HepG2 (cell line): ENCODE measurements around the gene CEMP1. TPM values are rescaled to one million over a fixed set of nuclear protein-coding genes. Genes with fewer than 3 reads are reported as not detected.

Experiments
- FOXO1 ChIP-seq: sonication (generic); formaldehyde crosslinking; IDR thresholded peaks from 2 replicates; pipeline ENCODE4 v1.4.0; 2020; ENCODE audit warnings: missing genetic modification reagents
- ZFYVE20 ChIP-seq: sonication (generic); formaldehyde crosslinking; IDR thresholded peaks from 2 replicates; pipeline ENCODE4 v1.8.0; 2023; ENCODE audit warnings: low read depth, mild to moderate bottlenecking, moderate library complexity, missing genetic modification reagents, borderline replicate concordance
- ZNF205 ChIP-seq: IDR thresholded peaks from 2 replicates; pipeline ENCODE4 v1.6.1; 2018; ENCODE audit warnings: missing biosample characterization, missing genetic modification reagents
- ZNF768 ChIP-seq: sonication (generic); formaldehyde crosslinking; IDR thresholded peaks from 2 replicates; pipeline ENCODE4 v1.4.0; 2020; ENCODE audit warnings: missing genetic modification reagents
- ZNF83 ChIP-seq: sonication (generic); formaldehyde crosslinking; IDR thresholded peaks from 2 replicates; pipeline ENCODE4 v1.4.0; 2020; ENCODE audit warnings: missing genetic modification reagents, mild to moderate bottlenecking, borderline replicate concordance
- polyA plus RNA-seq, 8 experiments: library from polyadenylated mRNA; depleted of rRNA in 3 of 8; stranded (reverse) in 7 of 8; unstranded in 1 of 8; fragments of >200 nt; fragmentation: Illumina TruSeq in 4 of 8; extraction: Trizol in 4 of 8; gene quantifications; 2 replicates each; pipeline versions ENCODE4 v1.2.1 to v1.2.3, GENCODE V29; 2011 to 2016; ENCODE audit warnings: low read depth in 4 of 8, missing spikeins in 1 of 8, mixed read lengths in 1 of 8; ENCODE audit not compliant: insufficient read depth in 1 of 8
- total RNA-seq, 5 experiments: library from RNA; depleted of rRNA; stranded (reverse); fragments of >200 nt; fragmentation: Illumina TruSeq; extraction: Trizol; gene quantifications; 2 replicates each; pipeline ENCODE4 v1.2.3, GENCODE V29; 2016; ENCODE audit warnings: low read depth in 1 of 5
- TF ChIP-seq, protein P1 (sequence below): sonication (generic); formaldehyde crosslinking; IDR thresholded peaks from 2 replicates; pipeline ENCODE4 v1.5.0; 2020; ENCODE audit warnings: mild to moderate bottlenecking, missing genetic modification reagents, borderline replicate concordance
- TF ChIP-seq, protein P2 (sequence below): sonication (generic); formaldehyde crosslinking; IDR thresholded peaks from 2 replicates; pipeline ENCODE4 v1.4.0; 2020; ENCODE audit warnings: missing genetic modification reagents
- TF ChIP-seq, protein P3 (sequence below): sonication (generic); formaldehyde crosslinking; IDR thresholded peaks from 2 replicates; pipeline ENCODE4 v1.5.0; 2020; ENCODE audit warnings: mild to moderate bottlenecking, missing genetic modification reagents
- TF ChIP-seq, protein P4 (sequence below): sonication (generic); formaldehyde crosslinking; IDR thresholded peaks from 2 replicates; pipeline ENCODE4 v1.4.0; 2020; ENCODE audit warnings: missing genetic modification reagents

The CEMP1 gene
- total and polyA plus RNA-seq, 2 of the 13 experiments (the other 11 are each of a cell fraction or from before 2014, with no cell fraction given), result not detected

DNA sequence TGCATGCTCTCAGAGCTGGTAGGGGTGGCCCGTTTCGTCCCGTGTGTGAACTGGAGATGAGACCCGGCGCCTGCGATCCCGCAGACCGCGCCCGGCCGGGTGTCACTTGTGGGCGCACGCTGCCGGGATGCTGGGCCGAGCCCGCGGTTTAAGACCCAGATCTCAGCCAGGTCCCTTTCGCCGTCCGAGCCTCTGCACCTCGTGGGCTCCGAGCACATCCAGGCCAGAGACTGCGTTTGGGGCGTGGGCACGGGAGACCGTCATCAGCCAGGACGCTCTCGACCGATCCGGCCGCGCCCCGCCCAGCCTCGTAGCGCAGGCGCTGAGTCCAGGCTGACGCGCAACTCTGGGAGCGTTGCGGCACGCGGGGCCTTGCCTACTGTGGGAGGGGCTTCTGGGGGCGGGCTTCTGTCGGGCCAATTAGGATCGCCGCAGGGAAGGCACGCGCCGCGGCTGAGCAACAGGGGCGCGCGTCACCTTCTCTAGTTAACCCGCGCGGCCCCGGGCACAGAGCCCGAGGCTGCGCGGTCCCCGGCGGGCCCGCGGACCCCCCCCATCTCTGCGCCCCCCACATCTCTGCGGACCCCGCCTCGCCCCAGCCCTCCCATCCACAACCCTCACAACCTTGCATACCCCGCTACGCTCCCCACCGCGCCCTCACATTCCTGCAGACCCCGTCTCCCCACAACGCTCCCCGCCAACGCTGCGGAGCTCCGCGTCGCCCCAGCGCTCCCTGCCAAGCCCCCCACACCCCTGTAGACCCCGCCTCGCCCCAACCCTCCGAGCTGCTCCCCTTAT, 687 bp upstream of the CEMP1 start (continued):
- TF ChIP-seq, protein P1, sequence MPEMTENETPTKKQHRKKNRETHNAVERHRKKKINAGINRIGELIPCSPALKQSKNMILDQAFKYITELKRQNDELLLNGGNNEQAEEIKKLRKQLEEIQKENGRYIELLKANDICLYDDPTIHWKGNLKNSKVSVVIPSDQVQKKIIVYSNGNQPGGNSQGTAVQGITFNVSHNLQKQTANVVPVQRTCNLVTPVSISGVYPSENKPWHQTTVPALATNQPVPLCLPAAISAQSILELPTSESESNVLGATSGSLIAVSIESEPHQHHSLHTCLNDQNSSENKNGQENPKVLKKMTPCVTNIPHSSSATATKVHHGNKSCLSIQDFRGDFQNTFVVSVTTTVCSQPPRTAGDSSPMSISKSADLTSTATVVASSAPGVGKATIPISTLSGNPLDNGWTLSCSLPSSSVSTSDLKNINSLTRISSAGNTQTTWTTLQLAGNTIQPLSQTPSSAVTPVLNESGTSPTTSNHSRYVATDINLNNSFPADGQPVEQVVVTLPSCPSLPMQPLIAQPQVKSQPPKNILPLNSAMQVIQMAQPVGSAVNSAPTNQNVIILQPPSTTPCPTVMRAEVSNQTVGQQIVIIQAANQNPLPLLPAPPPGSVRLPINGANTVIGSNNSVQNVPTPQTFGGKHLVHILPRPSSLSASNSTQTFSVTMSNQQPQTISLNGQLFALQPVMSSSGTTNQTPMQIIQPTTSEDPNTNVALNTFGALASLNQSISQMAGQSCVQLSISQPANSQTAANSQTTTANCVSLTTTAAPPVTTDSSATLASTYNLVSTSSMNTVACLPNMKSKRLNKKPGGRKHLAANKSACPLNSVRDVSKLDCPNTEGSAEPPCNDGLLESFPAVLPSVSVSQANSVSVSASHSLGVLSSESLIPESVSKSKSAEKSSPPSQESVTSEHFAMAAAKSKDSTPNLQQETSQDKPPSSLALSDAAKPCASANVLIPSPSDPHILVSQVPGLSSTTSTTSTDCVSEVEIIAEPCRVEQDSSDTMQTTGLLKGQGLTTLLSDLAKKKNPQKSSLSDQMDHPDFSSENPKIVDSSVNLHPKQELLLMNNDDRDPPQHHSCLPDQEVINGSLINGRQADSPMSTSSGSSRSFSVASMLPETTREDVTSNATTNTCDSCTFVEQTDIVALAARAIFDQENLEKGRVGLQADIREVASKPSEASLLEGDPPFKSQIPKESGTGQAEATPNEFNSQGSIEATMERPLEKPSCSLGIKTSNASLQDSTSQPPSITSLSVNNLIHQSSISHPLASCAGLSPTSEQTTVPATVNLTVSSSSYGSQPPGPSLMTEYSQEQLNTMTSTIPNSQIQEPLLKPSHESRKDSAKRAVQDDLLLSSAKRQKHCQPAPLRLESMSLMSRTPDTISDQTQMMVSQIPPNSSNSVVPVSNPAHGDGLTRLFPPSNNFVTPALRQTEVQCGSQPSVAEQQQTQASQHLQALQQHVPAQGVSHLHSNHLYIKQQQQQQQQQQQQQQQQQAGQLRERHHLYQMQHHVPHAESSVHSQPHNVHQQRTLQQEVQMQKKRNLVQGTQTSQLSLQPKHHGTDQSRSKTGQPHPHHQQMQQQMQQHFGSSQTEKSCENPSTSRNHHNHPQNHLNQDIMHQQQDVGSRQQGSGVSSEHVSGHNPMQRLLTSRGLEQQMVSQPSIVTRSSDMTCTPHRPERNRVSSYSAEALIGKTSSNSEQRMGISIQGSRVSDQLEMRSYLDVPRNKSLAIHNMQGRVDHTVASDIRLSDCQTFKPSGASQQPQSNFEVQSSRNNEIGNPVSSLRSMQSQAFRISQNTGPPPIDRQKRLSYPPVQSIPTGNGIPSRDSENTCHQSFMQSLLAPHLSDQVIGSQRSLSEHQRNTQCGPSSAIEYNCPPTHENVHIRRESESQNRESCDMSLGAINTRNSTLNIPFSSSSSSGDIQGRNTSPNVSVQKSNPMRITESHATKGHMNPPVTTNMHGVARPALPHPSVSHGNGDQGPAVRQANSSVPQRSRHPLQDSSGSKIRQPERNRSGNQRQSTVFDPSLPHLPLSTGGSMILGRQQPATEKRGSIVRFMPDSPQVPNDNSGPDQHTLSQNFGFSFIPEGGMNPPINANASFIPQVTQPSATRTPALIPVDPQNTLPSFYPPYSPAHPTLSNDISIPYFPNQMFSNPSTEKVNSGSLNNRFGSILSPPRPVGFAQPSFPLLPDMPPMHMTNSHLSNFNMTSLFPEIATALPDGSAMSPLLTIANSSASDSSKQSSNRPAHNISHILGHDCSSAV (CRISPR knock-in tag), result no peak; the same call in 1 of the 2 replicates
- TF ChIP-seq, protein P2, sequence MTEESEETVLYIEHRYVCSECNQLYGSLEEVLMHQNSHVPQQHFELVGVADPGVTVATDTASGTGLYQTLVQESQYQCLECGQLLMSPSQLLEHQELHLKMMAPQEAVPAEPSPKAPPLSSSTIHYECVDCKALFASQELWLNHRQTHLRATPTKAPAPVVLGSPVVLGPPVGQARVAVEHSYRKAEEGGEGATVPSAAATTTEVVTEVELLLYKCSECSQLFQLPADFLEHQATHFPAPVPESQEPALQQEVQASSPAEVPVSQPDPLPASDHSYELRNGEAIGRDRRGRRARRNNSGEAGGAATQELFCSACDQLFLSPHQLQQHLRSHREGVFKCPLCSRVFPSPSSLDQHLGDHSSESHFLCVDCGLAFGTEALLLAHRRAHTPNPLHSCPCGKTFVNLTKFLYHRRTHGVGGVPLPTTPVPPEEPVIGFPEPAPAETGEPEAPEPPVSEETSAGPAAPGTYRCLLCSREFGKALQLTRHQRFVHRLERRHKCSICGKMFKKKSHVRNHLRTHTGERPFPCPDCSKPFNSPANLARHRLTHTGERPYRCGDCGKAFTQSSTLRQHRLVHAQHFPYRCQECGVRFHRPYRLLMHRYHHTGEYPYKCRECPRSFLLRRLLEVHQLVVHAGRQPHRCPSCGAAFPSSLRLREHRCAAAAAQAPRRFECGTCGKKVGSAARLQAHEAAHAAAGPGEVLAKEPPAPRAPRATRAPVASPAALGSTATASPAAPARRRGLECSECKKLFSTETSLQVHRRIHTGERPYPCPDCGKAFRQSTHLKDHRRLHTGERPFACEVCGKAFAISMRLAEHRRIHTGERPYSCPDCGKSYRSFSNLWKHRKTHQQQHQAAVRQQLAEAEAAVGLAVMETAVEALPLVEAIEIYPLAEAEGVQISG, result peak; percentile 74
- TF ChIP-seq, protein P3, sequence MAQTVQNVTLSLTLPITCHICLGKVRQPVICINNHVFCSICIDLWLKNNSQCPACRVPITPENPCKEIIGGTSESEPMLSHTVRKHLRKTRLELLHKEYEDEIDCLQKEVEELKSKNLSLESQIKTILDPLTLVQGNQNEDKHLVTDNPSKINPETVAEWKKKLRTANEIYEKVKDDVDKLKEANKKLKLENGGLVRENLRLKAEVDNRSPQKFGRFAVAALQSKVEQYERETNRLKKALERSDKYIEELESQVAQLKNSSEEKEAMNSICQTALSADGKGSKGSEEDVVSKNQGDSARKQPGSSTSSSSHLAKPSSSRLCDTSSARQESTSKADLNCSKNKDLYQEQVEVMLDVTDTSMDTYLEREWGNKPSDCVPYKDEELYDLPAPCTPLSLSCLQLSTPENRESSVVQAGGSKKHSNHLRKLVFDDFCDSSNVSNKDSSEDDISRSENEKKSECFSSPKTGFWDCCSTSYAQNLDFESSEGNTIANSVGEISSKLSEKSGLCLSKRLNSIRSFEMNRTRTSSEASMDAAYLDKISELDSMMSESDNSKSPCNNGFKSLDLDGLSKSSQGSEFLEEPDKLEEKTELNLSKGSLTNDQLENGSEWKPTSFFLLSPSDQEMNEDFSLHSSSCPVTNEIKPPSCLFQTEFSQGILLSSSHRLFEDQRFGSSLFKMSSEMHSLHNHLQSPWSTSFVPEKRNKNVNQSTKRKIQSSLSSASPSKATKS (CRISPR knock-in tag), result no peak
- TF ChIP-seq, protein P4, sequence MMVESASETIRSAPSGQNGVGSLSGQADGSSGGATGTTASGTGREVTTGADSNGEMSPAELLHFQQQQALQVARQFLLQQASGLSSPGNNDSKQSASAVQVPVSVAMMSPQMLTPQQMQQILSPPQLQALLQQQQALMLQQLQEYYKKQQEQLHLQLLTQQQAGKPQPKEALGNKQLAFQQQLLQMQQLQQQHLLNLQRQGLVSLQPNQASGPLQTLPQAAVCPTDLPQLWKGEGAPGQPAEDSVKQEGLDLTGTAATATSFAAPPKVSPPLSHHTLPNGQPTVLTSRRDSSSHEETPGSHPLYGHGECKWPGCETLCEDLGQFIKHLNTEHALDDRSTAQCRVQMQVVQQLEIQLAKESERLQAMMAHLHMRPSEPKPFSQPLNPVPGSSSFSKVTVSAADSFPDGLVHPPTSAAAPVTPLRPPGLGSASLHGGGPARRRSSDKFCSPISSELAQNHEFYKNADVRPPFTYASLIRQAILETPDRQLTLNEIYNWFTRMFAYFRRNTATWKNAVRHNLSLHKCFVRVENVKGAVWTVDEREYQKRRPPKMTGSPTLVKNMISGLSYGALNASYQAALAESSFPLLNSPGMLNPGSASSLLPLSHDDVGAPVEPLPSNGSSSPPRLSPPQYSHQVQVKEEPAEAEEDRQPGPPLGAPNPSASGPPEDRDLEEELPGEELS (CRISPR knock-in tag), result no peak; the same call in 1 of the 2 replicates
- TF ChIP-seq ZNF83 (CRISPR knock-in tag), result 0 out of 2 replicates have a peak, but pooled peaks have one; percentile 47
- no peak for TF ChIP-seq ZFYVE20 (CRISPR knock-in tag)
- no peak; the same call in 1 of the 2 replicates for TF ChIP-seq FOXO1 (CRISPR knock-in tag)
- no peak; the same call in 1 of the 2 replicates for TF ChIP-seq ZNF768 (CRISPR knock-in tag)
- 0 out of 2 replicates have a peak, but pooled peaks have one; percentile 41 for TF ChIP-seq ZNF205 (CRISPR knock-in tag)
